Left hindlimb (tissue), 1 donor: ENCODE data around the gene CDH4.
"Not testable (repeated sequence)": the region's sequence is repeated elsewhere in the genome, so short reads cannot be mapped to it uniquely, and the experiment has no call there.

Experiments
- DNase-seq: peaks from one replicate; pipeline ENCODE4 v3.0.0-alpha.2; 2018

Gene CDH4

DNA sequence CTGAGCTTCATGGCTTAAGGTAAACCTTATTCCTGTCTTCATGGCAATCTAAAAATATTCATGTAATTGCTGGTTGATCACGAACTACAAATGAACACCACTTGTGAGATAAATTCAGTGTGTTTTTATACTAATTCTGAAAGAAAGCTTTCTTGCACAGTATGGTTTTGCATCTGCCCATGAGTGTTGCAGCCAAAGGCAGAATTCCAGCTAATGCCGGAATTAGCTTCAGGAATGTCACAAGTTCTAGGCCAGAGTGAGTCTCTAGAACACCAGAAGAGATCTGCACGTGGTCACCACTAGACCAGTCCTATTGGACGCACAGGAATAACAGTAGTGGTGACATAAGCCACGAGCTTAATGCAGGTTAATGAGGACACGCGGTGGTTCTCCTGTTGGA is 223.7 kb downstream of the CDH4 start:
- no peak for DNase-seq

DNA sequence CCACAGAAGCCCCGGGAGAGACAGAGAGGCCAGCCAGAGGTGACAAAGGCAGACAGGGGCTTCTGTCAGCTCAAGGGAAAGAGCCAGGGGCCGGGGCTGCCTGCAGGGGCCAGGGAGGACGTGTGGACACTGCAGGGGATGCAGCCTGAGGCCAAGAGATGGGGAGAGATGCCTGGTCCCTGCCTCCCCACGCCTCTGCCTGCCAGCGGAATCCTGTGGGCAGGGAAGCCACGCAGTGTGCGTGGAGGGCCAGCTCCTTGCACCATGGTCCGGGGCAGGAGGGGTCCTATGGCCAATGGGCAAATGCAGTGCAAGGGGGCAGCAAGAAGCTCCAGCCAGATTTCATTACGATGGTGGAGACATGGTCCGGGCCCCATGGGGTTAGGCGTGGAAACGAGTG is 224.9 kb downstream of the CDH4 start:
- DNase-seq, result no peak

DNA sequence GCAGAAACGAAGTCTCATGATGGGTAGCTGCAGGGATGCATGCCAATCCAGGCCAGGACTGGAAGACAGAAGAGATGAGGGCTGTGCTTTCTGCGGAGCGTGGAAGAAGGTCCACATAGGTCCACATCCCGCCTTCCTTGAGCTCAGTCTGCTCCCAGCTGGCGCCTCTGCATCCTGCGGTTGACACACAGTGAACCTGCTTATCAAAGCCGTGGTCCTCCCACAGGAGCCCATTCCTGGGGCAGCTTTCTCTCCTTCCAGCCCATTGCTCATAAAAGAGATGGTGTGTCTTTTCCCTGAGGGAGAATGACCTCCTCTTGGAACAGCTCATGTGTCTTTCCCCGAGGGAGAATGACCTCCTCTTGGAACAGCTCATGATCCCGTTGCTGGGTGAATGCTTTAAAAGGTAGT is 225.4 kb downstream of the CDH4 start:
- DNase-seq, result no peak

DNA sequence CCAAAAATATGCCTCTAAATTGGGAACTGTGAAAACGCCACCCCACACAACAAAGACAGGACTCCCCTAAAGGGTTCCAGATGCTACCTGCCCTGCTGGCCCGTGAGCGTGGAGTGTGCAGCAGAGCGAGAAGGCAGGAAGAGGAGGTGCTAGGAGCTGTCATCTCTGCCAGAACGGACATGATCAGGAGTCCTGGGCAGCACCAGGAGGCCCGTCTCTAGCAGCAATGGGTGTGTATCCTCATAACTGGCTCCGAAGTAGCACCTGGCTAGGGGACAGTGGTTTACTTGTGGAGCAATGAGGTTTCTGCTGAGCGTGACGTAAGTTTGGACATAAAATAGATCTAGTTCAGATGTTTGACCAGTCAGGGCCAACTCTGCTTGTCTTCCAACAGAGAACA is 226.0 kb downstream of the CDH4 start:
- DNase-seq, result no peak

DNA sequence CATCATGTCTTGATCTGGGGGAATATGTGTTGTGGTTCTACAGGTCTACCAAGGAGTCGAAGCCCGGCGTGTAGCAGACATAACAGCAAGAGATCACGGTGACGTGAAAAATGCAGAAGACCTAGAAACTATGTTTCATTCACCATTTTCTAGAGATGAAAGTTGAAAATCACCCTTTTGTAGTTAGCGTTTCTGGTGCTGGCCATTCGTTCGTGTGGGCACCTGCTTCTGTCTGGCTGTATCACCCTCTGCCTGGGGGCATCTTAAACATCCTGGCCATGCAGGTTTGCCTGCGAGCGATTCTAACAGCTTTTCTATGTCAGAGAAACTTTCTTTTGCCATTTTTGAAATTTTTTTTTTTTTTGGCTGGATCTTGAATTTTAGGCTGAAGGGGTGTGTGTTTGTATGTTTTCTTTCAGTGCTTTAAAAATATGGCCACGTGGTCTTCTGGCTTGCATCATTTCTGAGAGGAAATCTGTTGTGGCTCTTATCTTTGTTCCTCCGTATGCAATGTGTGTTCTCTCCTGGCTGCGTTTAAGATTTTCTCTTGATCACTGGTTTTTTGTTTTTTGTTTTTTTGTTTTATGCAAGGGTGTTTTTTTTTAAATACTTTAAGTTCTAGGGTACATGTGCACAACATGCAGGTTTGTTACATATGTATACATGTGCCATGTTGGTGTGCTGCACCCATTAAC is 226.7 kb downstream of the CDH4 start:
- DNase-seq, result no peak

DNA sequence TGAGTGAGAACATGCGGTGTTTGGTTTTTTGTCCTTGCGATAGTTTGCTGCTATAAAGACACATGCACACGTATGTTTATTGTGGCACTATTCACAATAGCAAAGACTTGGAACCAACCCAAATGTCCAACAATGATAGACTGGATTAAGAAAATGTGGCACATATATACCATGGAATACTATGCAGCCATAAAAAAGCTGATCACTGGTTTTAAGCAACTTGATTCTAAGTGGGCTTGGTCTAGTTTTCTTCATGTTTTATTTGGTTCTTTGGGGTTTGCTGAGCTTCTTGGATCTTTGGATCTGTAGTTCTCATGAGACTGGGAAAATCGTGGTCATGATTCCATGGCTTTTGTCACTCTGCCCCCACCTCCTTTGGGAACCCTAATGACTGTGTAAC is 227.4 kb downstream of the CDH4 start:
- not testable (repeated sequence) for DNase-seq

DNA sequence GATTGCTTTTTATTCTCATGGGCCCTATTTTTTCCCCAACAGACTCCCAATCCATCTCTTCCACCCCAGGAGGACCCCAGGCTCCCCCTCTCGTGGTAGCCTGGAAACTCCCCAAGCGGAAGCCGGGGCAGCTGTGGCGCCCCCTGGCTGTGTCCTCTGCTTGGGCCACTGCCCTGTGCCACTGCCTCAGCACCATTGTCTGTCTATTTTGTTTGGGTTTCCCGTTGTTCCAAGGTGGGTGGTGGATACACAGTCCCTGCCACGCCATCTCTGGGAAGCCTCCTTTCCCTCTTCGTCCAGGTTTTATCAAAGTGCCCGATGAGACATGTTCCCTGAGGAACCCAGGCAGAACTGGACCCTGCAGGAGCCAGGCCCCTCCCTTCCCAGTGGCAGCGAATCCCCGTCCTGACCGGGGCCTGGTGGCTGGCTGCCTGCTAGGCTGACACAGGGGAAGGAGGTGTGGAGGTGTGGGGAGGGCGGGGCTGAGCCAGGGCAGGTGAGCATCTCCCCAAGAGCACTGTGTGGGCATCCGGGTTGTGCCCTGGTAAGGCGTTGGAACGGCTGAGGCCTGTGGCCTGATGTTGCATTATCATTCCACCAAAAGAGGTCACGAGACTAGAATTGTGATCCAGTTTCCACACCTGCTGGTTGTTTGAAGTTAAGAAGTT is 228.2 kb downstream of the CDH4 start:
- DNase-seq, result no peak

DNA sequence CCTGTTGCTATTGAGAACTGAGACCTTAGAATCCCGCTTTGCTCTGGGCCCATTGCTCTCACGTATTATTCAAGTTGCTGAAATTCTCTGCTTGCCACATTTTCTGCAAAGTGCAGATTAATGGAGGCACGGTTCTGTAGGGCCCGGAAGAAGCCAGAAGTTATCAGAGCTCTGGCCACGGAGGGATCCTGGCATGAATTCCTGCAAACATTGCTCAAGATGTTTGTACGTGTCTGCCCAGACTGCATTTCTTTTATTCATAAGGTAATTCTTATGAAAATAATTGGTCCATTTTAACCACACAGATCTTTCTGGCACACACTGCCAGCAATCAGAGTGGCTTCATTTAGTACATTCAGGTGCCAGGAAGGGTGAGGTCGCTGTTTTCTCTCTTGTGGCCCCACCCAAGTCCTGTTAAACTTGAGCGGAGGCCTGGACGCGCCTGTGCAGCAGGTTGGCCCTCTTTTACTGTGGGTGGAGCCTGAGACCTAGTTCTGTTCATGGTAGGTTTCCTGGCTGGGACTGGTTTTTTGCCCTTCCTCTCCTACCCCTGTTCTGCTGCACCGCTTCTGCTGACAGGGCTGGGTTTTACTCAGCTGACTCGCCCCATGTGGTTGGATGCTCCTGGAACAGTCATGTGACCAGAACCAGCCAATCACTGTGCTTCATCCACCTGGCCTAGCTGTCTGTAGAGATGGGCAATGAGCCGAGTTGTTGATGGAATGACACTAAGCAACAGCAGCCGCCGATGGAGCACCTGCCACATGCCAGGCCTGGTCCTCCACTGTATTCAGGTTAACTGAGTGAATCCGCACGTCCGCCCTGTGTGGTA is 230.2 kb downstream of the CDH4 start:
- DNase-seq, result no peak

DNA sequence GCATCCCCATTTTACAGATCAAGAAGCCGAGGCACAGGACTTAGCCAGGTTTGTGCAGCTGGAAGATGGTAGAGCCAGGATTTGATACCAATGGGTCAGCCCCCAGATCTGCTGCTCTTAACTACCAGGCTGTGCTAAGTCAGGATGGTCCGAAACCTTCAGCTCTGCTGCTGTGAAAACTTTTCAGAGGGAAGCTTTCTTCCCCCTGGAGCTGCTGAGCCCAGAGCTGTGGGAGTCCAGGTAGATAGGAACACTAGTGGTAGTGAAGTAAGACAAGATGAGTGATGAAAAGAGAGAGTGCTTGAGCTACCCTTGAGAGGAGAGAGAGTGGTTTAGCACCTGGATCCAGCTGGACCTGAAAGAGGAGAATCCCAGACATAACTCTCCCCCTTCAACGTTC is 230.8 kb downstream of the CDH4 start:
- no peak for DNase-seq

DNA sequence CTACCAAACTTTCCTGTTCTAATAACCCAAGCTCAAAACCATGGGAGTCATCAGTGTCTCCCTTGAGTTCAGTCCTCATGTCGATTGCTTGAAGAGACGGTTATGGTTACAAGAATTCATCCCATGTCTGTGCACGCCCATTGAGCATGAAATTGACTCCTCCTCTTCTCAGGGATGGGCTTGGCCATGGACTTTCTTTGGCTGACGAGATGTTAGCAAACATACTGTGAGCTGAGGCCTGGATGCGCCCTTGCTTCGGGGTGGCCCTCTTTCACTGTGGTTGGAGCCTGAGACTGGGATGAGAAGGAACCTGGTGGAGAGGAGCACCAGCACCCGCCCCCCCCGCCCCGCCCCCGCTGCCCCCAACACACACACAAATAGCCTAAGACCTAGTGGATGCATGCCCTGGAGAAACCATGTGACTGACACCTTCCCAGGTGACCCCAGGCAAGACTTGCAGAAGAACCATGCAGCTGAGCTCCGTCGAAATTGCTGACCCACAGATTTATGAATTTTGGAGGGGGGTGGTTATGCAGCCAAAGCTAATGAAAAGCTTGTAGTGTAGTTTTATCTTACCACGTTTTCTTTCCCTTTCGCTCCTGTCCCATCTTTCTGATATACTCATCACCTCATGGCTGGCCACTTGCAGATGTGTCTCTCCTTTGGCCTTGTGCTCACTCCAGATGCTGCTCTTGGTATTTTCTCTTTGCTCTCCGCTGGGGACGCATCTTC is 231.4 kb downstream of the CDH4 start:
- no peak for DNase-seq

DNA sequence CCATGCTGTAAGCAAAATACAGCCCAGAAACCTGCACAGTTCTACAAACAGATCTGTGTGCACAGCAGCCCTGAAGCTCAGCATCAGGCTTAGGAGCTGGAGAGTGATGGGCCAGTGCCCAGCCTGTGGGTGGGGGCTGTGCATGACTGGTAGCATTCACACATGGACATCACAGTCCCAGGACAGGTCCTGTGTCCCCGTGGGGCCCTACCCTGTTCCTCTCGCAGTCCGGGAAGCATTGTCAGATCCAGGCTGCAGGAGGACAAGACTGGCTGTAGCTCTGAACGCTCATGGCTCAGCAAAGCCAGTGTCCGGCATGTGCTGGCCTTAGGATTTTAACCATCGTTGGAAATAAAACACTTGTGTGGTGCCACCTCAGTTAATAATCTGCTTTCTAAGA is 234.1 kb downstream of the CDH4 start:
- DNase-seq, result no peak

DNA sequence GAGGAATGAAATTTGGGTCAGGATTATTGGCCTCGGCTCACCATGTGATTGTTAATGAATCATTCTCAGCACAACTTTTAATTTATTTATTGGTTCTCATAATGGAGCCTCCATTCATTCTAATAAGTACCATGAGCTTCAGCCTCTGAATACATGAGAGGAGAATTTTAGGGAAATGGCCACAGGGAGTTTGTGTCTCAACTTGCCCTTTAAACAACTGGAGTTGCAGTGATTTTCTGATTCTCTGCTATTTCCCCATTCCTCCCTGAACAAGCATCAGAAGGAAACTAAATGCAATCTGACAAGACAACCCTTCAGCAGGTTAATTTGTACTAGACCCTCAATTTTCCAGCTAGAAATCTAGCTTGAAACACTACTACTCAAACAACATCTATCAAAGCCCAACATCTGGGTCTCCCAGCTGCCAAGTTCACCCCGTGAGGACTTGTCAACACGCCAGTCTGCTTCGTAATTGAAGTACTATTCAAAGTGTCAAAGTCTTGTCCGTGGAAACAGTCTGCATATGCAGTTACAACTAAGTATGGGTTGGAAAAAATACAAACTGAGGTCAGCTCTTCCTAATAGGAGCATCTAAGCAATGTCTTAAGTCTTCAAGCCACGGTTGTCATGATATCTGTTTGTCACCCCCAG is 235.4 kb downstream of the CDH4 start:
- DNase-seq, result no peak

DNA sequence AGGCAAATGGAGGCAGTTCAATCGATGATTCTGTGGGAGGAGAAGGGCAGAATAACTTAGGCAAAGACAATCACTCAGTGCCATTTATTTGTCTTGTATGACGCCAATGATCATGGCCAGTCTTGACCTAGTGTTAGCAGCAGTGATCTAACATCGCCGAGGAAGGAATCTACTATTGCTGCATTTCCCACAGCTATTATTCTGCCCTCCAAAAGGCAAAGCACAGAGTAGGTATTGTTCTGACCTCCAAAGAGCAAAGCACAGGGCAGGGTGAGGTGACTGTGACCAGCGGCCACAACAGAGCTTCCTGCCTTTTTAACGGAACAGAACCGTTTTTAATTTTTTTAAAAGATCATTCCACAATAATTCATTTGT is 235.9 kb downstream of the CDH4 start:
- no peak for DNase-seq

DNA sequence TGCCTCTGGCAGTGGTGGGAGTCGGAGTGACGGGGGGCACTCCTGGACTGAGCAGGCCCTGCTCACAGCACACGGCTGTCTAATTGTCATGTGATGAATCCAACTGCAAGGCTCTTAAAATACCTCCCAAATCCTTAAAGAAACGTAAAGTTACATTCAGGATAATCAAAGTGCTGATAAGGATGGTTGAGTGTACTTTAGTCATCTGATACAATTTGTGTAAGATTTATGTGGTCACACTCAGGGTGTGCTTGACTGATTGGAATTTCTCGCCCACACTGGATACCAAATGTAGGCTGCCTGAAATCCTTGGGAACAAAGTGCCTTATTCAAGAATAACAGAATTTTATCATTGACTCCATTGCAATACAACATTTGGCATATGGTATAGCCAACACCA is 238.7 kb downstream of the CDH4 start:
- DNase-seq, result no peak

DNA sequence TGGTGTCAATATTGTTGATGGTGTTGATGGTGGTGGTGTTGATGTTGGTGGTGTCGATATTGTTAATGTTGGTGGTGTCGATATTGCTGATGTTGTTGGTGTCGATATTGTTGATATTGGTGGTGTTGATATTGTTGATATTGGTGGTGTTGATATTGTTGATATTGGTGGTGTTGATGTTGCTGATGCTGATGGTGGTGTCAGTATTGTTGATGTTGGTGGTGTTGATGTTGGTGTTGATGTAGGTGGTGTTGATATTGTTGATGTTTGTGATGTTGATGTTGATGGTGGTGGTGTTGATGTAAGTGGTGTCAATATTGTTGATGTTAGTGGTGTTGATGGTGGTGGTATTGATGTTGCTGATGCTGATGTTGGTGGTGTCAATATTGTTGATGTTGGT is 240.0 kb downstream of the CDH4 start:
- DNase-seq, result no peak

DNA sequence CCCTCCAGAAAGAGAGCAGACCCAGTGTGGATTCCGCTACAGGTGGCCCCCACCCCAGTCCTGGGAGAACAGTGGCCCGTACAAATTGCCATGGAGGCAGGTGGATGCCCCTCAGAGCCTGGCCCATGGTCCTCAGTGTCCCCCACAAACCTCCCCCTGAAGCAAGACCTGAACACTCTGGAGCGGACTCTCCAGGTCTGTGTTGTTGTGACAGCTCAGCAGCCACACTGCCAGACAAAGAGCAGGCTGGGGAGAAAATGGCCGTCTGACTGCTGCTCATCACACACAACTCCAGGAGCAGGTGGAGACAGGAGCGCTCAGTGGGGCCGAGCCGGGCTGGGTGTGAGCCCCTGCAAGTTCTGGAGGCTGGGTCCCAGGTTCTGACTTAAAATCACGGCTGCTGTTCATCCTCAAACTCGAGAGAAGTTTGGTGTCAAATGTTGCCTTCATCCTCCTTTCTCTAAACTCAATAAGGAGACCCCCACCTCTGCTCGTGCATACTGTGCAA is 241.8 kb downstream of the CDH4 start:
- DNase-seq, result no peak

DNA sequence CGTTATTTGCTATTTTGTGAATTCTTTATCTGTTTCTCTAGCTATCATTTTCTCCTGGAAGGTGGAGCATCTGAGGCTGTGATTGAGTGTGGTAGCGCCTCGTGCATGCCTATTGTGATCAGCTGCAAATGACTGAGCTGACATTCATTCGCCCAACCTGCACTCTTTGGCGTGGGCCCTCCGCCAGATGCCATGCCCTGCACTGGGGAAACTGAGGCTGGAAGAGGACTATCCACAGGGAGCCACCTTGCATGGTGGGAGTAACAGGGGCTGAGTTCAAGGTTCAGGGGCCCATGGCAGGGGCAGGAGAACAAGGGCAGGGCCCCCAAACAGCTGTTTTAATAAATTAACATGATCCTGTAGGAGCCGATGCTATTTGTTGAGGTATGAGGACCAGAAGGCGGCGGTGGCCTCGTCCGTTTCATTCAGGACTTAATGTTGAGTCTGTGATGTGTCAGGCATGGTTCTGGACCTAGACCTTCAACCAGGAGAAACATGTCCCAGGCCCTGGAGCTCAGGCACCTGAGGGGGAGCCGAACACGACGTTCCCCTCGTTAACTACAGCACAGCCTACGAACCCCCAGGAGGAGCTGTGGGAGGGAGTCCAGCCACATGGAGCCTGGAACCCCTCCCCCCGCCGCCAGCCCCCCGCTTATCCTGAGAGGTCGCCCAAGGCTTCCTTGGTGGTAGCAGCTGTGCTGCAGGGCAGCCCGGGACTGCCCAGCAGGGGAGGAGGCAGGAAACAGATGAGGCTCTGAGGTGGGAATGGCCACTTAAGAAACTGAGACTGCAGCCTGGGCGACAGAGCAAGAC is 242.9 kb downstream of the CDH4 start:
- no peak for DNase-seq

DNA sequence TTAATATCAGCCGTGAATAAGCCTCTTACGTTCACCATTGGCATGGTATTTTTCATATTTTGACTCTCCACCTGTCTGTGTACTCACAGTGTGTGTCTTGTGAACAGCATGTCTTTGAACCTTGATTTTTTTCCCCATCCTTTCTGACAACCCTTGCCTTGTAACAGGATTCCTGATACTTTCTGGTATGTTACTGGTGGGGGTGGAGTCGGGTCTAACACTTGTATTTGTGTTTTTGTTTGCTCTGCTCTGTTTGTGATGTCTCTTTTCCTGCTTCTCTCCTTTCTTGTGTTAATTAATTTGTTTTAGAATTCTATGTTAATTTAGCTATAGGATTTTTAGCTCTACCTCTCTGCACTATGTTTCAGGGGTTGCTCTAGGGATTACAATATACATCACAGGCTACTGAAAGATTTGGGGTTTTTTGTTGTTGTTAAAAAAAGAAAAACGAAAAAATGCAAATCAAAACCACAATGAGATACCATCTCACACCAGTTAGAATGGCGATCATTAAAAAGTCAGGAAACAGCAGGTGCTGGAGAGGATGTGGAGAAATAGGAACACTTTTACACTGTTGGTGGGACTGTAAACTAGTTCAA is 245.1 kb downstream of the CDH4 start:
- DNase-seq, result no peak

DNA sequence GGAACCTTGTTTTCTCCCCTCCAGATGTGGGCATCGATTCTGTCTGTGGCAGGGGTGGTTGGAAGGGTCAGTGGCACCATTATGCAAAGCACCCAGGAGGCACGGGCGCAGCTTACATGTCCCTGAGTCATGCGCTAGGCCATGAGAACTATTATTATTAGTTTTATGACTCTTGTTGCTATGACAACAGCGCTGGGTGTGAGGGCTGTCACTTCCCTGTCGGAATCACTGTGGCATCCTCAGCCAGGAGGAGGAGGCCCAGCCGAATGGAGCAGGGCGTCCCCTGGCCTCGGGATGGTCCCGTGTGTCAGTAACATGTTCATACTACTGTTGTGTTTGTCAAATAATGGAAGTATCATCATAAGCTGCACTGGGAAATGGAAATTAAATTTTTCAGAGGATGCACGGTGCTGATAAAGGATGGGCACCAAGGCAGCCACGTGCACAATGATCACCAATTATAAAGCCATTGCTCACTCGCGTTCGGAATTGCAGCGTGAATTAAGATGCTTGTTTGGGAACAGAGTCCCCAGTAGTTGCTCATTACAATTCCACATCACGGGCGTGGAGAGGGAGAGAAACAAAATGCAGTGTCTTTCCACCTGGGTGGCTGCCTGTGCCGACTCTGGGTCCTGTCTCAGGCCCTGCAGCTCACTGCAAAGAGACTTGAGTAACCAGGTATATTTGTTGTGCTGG is 247.9 kb downstream of the CDH4 start:
- no peak for DNase-seq

DNA sequence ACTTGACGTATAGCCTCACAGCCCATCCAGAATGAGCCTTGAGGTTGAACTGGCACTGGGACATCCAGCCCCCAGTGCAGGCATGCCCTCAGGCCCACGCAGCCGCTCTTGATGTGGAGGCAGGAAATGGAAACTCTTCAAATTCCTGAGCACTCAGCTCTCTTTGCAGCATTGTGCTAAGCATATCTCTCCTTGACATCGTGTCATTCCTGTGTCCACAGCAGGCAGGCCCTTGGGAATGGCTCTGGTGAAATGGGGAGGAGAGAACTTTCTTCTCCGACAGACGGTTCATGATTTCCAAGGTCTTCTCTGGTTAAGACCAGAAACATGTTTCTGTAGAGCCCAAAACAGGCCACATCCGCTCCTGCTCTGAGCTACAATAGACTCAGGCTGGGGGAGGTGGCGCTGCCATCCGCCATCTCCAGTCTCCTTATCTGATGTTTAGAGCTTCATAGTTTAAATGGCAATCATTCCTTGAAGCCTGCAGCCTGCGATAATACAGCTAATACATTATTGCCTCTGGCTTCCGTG is 248.8 kb downstream of the CDH4 start:
- no peak for DNase-seq
